HFFc6 (cell line): Measurements from ENCODE around the gene MIS18A. TPM values are rescaled to one million over a fixed set of nuclear protein-coding genes. Genes with fewer than 3 reads are reported as not detected.
"Not testable (repeated sequence)": the region's sequence is repeated elsewhere in the genome, so short reads cannot be mapped to it uniquely, and the experiment has no call there.

ENCODE experiments used
- DNase-seq: peaks from one replicate; pipeline ENCODE4 v3.0.0-alpha.2; 2018
- H3K27ac Mint-ChIP-seq: 2 replicates; pipeline ENCODE4 v1.8.0; 2020; ENCODE audit warnings: mild to moderate bottlenecking, mixed read lengths
- H3K27me3 Mint-ChIP-seq: 2 replicates; pipeline ENCODE4 v1.8.0; 2021; ENCODE audit warnings: mild to moderate bottlenecking, moderate library complexity, mixed read lengths; ENCODE audit not compliant: insufficient read depth
- H3K36me3 Mint-ChIP-seq: 2 replicates; pipeline ENCODE4 v1.8.0; 2021; ENCODE audit warnings: low read depth, mixed read lengths
- H3K4me1 Mint-ChIP-seq: 2 replicates; pipeline ENCODE4 v1.8.0; 2020; ENCODE audit warnings: low read depth, mixed read lengths
- H3K4me3 Mint-ChIP-seq: 2 replicates; pipeline ENCODE4 v1.8.0; 2020; ENCODE audit warnings: mild to moderate bottlenecking, moderate library complexity, mixed read lengths
- H3K9me3 Mint-ChIP-seq: 2 replicates; pipeline ENCODE4 v1.8.0; 2020; ENCODE audit warnings: mild to moderate bottlenecking, mixed read lengths
- CTCF ChIP-seq: fragments of 200-600 bp; sonication (generic); IDR thresholded peaks from 2 replicates; pipeline ENCODE4 v1.5.0; 2021; ENCODE audit warnings: antibody characterized with exemption, mild to moderate bottlenecking
- total RNA-seq, 6 experiments: library from RNA; stranded (reverse); fragmentation: NEBNext Ultra II Directional; extraction: Animal tissue kit (Norgen Biotek cat#: 25700); gene quantifications; 2 replicates in 1 of 6; 3 replicates in 5 of 6; pipeline ENCODE4 v1.2.3, GENCODE V29; 2021

The MIS18A gene
- total RNA-seq, 6 experiments from 2014 or later: 8.6 to 17.4 (median 14.9) TPM

- Mint-ChIP-seq H3K27ac (no peak overlapping the region), H3K36me3 (peaks cover 22% of the 10 kb centered on the region), H3K9me3 (no peaks in the 10 kb centered on the region), H3K4me3 (no peak overlapping the region), H3K4me1 (peaks cover 20% of the 10 kb centered on the region), H3K27me3 (peaks cover 1% of the 10 kb centered on the region)
- TF ChIP-seq CTCF: no peak
- no peak for DNase-seq
Measured at GRCh38 chr21:32282992-32283391, 4.1 kb upstream of the MIS18A start.

- Mint-ChIP-seq H3K27ac (no peak overlapping the region), H3K9me3 (no peaks in the 10 kb centered on the region), H3K27me3 (no peaks in the 10 kb centered on the region; the same call in none of the 2 replicates), H3K4me3 (no peak overlapping the region), H3K4me1 (peaks cover 25% of the 10 kb centered on the region), H3K36me3 (peaks cover 22% of the 10 kb centered on the region)
- DNase-seq: no peak
- TF ChIP-seq CTCF: no peak
Measured at GRCh38 chr21:32281531-32281930, 2.7 kb upstream of the MIS18A start.

- H3K27ac Mint-ChIP-seq: peak overlapping the region; percentile 87
- no peaks in the 10 kb centered on the region for H3K9me3 Mint-ChIP-seq
- no peak for TF ChIP-seq CTCF
- H3K4me3 Mint-ChIP-seq: peak overlapping the region; percentile 100
- H3K36me3 Mint-ChIP-seq: peaks cover 18% of the 10 kb centered on the region
- peaks cover 25% of the 10 kb centered on the region for H3K4me1 Mint-ChIP-seq
- DNase-seq: no peak
- no peaks in the 10 kb centered on the region; the same call in none of the 2 replicates for H3K27me3 Mint-ChIP-seq
Measured at GRCh38 chr21:32279377-32279680, 480 bp upstream of the MIS18A start.

GRCh38 chr21:32278103-32278502, 746 bp downstream of the MIS18A start:
- H3K4me1 Mint-ChIP-seq: peaks cover 25% of the 10 kb centered on the region
- peaks cover 9% of the 10 kb centered on the region for H3K36me3 Mint-ChIP-seq
- peaks cover 2% of the 10 kb centered on the region for H3K27me3 Mint-ChIP-seq
- H3K9me3 Mint-ChIP-seq: no peaks in the 10 kb centered on the region
- DNase-seq: peak; percentile 19
- peak overlapping the region; percentile 100 for H3K4me3 Mint-ChIP-seq
- peak overlapping the region; percentile 87 for H3K27ac Mint-ChIP-seq
- TF ChIP-seq CTCF: no peak

- Mint-ChIP-seq H3K4me1 (peaks cover 25% of the 10 kb centered on the region), H3K9me3 (no peaks in the 10 kb centered on the region), H3K4me3 (no peak overlapping the region), H3K27me3 (peaks cover 3% of the 10 kb centered on the region), H3K36me3 (no peaks in the 10 kb centered on the region; the same call in 1 of the 2 replicates), H3K27ac (no peak overlapping the region)
- no peak for TF ChIP-seq CTCF
- DNase-seq: no peak
Measured at GRCh38 chr21:32276671-32277070, 2.2 kb downstream of the MIS18A start.

- H3K9me3 Mint-ChIP-seq: no peaks in the 10 kb centered on the region
- no peak overlapping the region for H3K4me3 Mint-ChIP-seq
- no peaks in the 10 kb centered on the region for H3K4me1 Mint-ChIP-seq
- H3K27me3 Mint-ChIP-seq: peaks cover 3% of the 10 kb centered on the region
- no peak for DNase-seq
- no peak for TF ChIP-seq CTCF
- peaks cover 12% of the 10 kb centered on the region for H3K36me3 Mint-ChIP-seq
- no peak overlapping the region for H3K27ac Mint-ChIP-seq
Measured at GRCh38 chr21:32270748-32271147, 8.1 kb downstream of the MIS18A start.

GRCh38 chr21:32265321-32265720, 13.5 kb downstream of the MIS18A start:
- DNase-seq, H3K9me3 Mint-ChIP-seq, H3K4me3 Mint-ChIP-seq, H3K27me3 Mint-ChIP-seq, H3K4me1 Mint-ChIP-seq, H3K27ac Mint-ChIP-seq: not testable (repeated sequence)
- H3K36me3 Mint-ChIP-seq: peaks cover 12% of the 10 kb centered on the region
